ENCODE results near the gene ARMC9. TPM values are rescaled to one million over a fixed set of nuclear protein-coding genes. Genes with fewer than 3 reads are reported as not detected.

Gene ARMC9
- total RNA-seq, 4 donors from 2014 or later = 11.5 to 59.5 (median 14.4) TPM

DNA sequence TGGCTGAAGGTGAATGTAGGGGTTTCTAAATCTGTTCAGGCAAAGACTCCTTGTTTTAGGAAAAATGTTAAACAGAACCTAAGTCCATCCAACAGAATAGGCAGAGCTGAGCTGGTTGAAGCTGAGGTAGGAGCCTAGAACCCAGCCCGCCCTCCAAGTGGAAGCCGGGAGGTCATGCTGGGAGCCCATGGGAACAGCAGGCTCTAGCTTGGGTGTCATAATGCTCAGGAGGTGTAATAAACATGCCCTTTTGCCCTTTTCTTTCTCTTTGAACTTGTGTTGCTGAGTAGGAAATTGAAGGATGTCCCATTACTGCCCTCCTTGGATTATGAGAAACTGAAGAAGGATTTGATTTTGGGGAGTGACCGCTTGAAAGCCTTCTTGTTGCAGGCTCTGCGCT is 60.3 kb downstream of the ARMC9 start:
- TF ChIP-seq POLR2AphosphoS5 (IDR thresholded peaks at IDR 0.05) (no peak), POLR2A (IDR thresholded peaks at IDR 0.05) (no peak), EP300 (IDR thresholded peaks at IDR 0.05; ENCODE audit: low read depth) (no peak)
- TF ChIP-seq, protein P1, sequence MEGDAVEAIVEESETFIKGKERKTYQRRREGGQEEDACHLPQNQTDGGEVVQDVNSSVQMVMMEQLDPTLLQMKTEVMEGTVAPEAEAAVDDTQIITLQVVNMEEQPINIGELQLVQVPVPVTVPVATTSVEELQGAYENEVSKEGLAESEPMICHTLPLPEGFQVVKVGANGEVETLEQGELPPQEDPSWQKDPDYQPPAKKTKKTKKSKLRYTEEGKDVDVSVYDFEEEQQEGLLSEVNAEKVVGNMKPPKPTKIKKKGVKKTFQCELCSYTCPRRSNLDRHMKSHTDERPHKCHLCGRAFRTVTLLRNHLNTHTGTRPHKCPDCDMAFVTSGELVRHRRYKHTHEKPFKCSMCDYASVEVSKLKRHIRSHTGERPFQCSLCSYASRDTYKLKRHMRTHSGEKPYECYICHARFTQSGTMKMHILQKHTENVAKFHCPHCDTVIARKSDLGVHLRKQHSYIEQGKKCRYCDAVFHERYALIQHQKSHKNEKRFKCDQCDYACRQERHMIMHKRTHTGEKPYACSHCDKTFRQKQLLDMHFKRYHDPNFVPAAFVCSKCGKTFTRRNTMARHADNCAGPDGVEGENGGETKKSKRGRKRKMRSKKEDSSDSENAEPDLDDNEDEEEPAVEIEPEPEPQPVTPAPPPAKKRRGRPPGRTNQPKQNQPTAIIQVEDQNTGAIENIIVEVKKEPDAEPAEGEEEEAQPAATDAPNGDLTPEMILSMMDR (IDR thresholded peaks at IDR 0.05) = no peak
- Histone ChIP-seq H3K4me1 (peaks cover 0 to 23% (median 13%) of the 10 kb centered on the region in 4 donors), H3K27ac (peak overlapping the region; percentile 49 to 70 (median 66)), H3K4me3 (no peak overlapping the region), H3K36me3 (no peaks in the 10 kb centered on the region), H3K9me3 (no peaks in the 10 kb centered on the region), H3K27me3 (no peaks in the 10 kb centered on the region)
- WGBS, 2 donors (ENCODE audit: low coverage in 1 of 2) = 61 to 64% methylated on average over 2 to 4 of the region's 4 CpGs
- intact Hi-C loops (cut with DNase I; ENCODE audit: low total_unique reads) (no loop called here), in situ Hi-C loops (cut with MboI; ENCODE audit: low pct_ligation_motif_present in 1 of 4, low pct_unique_long_range_greater_than_20kb in 1 of 4, low sequenced_read_pairs in 3 of 4) (no loop called here)
- DNase-seq = peak; percentile 38

DNA sequence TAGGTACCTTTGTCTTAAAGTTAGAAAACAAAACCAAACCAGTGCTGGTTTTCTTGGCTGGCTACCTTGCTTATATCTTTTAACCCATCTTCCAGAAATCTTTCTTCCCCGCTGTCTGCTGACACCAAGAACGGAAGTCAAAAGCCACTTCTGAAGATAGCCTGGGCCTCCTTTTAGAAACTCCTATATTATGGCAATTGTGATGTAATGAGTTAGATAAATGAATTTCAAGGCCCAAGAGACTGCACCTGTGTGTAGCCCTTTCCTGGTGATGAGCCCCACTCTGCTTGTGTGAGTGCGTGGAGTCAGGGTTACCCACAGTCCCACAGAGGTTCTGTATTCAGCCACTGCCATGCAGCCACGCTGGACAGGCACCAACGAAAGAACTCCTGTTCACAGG is 60.7 kb downstream of the ARMC9 start:
- no peaks in the 10 kb centered on the region for H3K36me3 ChIP-seq

DNA sequence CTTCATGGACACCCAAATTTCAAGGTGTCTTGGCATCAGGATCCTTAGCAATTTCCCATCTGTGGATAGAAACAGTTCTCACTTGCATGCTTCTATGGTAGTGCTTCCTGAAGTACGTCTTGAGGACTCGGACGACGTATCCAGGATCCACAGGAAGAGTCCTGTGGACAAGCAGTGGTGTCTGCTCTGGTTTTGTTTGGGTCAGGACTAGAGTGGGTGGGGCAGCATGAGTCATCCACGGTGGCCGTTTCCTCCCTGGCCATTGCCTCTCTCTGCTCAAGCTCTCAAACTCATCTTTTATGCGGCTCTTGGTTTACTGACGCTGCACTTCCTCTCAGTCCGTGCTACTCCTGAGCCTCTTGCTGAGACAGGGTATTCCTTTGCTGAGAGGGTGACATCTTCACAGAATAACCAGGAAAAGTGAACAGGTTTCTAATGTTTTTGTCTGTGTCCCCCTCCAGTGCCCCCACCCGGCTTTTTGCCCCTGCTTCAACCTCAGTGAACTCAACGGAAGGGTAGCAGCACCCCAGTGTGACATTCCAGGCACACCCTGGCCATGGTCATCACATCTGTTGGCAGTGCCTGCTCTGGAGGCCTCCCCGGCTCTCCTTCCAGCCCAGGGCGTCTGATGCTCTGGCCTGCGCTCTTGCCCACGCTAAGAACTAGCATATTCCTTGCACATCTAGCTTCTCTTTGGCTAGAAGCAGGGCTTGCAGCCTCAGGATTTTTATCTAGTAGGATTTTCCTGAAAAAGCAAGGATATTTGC is 62.2 kb downstream of the ARMC9 start:
- DNase-seq = peak; percentile 23
- H3K4me1 ChIP-seq = peaks cover 0 to 23% (median 13%) of the 10 kb centered on the region in 4 donors

More for the DNA sequence above, 60.7 kb downstream of the ARMC9 start:
- Histone ChIP-seq H3K9me3 (no peaks in the 10 kb centered on the region), H3K27ac (peak overlapping the region; percentile 49 to 70 (median 66)), H3K4me1 (peaks cover 0 to 23% (median 13%) of the 10 kb centered on the region in 4 donors), H3K27me3 (no peaks in the 10 kb centered on the region), H3K4me3 (no peak overlapping the region)
- intact Hi-C loops (cut with DNase I; ENCODE audit: low total_unique reads) = no loop called here
- in situ Hi-C loops (cut with MboI; ENCODE audit: low pct_ligation_motif_present in 1 of 4, low pct_unique_long_range_greater_than_20kb in 1 of 4, low sequenced_read_pairs in 3 of 4) = no loop called here
- DNase-seq = no peak
- TF ChIP-seq, protein P1 (IDR thresholded peaks at IDR 0.05) = no peak
- TF ChIP-seq EP300 (IDR thresholded peaks at IDR 0.05; ENCODE audit: low read depth) (no peak), POLR2AphosphoS5 (IDR thresholded peaks at IDR 0.05) (no peak), POLR2A (IDR thresholded peaks at IDR 0.05) (no peak)
- WGBS, 2 donors (ENCODE audit: low coverage in 1 of 2) = 75 to 91% methylated on average over 2 to 5 of the region's 5 CpGs

DNA sequence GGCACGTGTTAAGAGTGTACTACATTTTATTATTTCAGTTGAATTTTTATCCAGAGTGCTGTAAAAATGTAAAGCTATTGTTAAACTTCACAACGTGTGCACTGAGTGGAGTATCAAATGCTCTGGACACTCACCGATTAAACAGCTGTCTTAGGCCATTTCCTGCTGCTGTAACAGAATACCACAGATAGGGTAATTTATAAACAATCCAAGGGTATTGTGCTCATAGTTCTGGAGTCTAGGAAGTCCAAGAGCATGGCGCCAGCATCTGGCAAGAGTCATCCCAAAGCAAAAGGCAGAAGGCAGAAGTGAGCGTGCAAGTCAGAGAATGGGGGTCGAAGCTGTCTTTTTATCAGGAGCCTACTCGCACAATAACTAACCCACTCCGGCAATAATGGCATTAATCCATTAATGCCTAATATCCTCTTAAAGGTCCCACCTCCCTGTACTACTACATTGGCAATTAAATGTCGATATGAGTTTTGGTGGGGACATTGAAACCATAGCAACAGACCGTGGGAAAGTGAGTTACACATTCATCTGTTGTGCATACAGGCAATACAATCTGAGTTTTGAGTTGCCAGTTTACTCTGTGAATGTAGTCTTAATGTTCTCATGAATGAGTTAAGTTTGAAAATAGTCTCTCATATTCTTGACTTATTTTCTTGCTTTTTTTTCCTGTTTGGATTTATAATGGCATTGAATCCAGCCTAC is 64.8 kb downstream of the ARMC9 start:
- H3K27ac ChIP-seq = no peak overlapping the region
- TF ChIP-seq, protein P1 (IDR thresholded peaks at IDR 0.05) = no peak
- TF ChIP-seq POLR2AphosphoS5 (IDR thresholded peaks at IDR 0.05) (no peak), EP300 (IDR thresholded peaks at IDR 0.05; ENCODE audit: low read depth) (no peak), POLR2A (IDR thresholded peaks at IDR 0.05) (no peak)

More for the DNA sequence above, 62.2 kb downstream of the ARMC9 start:
- no peak overlapping the region for H3K27ac ChIP-seq
- TF ChIP-seq, protein P1 (IDR thresholded peaks at IDR 0.05) = no peak
- no peak for TF ChIP-seq EP300 (IDR thresholded peaks at IDR 0.05; ENCODE audit: low read depth)
- TF ChIP-seq POLR2A (IDR thresholded peaks at IDR 0.05) = no peak
- no peak for TF ChIP-seq POLR2AphosphoS5 (IDR thresholded peaks at IDR 0.05)
- in situ Hi-C loops (cut with MboI; ENCODE audit: low pct_ligation_motif_present in 1 of 4, low pct_unique_long_range_greater_than_20kb in 1 of 4, low sequenced_read_pairs in 3 of 4) (no loop called here), intact Hi-C loops (cut with DNase I; ENCODE audit: low total_unique reads) (no loop called here)
- H3K36me3 ChIP-seq = no peaks in the 10 kb centered on the region
- H3K27me3 ChIP-seq = no peaks in the 10 kb centered on the region
- WGBS, 2 donors (ENCODE audit: low coverage in 1 of 2) = 70 to 82% methylated on average over 6 to 15 of the region's 15 CpGs
- no peaks in the 10 kb centered on the region for H3K9me3 ChIP-seq
- no peak overlapping the region for H3K4me3 ChIP-seq

More for the DNA sequence above, 64.8 kb downstream of the ARMC9 start:
- Histone ChIP-seq H3K27me3 (no peaks in the 10 kb centered on the region), H3K9me3 (no peaks in the 10 kb centered on the region), H3K4me3 (no peak overlapping the region), H3K4me1 (peaks cover 0 to 15% (median 10%) of the 10 kb centered on the region in 4 donors), H3K36me3 (no peaks in the 10 kb centered on the region)
- no peak for DNase-seq
- intact Hi-C loops (cut with DNase I; ENCODE audit: low total_unique reads) = no loop called here
- WGBS, 2 donors (ENCODE audit: low coverage in 1 of 2) = 64 to 84% methylated on average over 5 to 10 of the region's 10 CpGs
- in situ Hi-C loops (cut with MboI; ENCODE audit: low pct_ligation_motif_present in 1 of 4, low pct_unique_long_range_greater_than_20kb in 1 of 4, low sequenced_read_pairs in 3 of 4) = no loop called here
